ENCODE results near the gene LPIN1. TPM values are rescaled to one million over a fixed set of nuclear protein-coding genes. Genes with fewer than 3 reads are reported as not detected.
"Not testable (repeated sequence)": the region's sequence is repeated elsewhere in the genome, so short reads cannot be mapped to it uniquely, and the experiment has no call there.

Gene LPIN1
- total and polyA plus RNA-seq, 10 donors = 12.3 to 55.7 (median 34.8) TPM

- peaks cover 2 to 97% (median 68%) of the 10 kb centered on the region in 6 donors for H3K36me3 ChIP-seq
- H3K4me3 ChIP-seq = no peak overlapping the region
- H3K27ac ChIP-seq = no peak overlapping the region
- 81 to 94% (median 91%) methylated on average over 5 of the region's 5 CpGs for WGBS, 5 donors
- no peak for DNase-seq
- intact Hi-C loops (cut with DNase I; ENCODE audit: low total_unique reads) = no loop called here
- TF ChIP-seq CTCF (IDR thresholded peaks at IDR 0.05 in 8 of 11, conservative IDR thresholded peaks at IDR 0.05 in 3 of 11) (no peak), POLR2A (IDR thresholded peaks at IDR 0.05) (no peak), POLR2AphosphoS5 (IDR thresholded peaks at IDR 0.05) (no peak)
- H3K9me3 ChIP-seq = no peaks in the 10 kb centered on the region
- no peaks in the 10 kb centered on the region for H3K4me1 ChIP-seq
- no peaks in the 10 kb centered on the region for H3K27me3 ChIP-seq (replicated peaks in 1 of 7)
These were observed 72.8 kb downstream of the LPIN1 start for GRCh38 chr2:11819235-11819729.

- WGBS, 5 donors = 85 to 96% (median 90%) methylated on average over 2 of the region's 2 CpGs
- intact Hi-C loops (cut with DNase I; ENCODE audit: low total_unique reads) = no loop called here
These were observed 74.2 kb downstream of the LPIN1 start for GRCh38 chr2:11820650-11821049.

GRCh38 chr2:11821705-11822104 lies 75.3 kb downstream of the LPIN1 start:
- no peaks in the 10 kb centered on the region for H3K9me3 ChIP-seq
- TF ChIP-seq POLR2AphosphoS5 (IDR thresholded peaks at IDR 0.05) (no peak), POLR2A (IDR thresholded peaks at IDR 0.05) (no peak), CTCF (IDR thresholded peaks at IDR 0.05 in 8 of 11, conservative IDR thresholded peaks at IDR 0.05 in 3 of 11) (no peak)
- H3K4me3 ChIP-seq = no peak overlapping the region
- DNase-seq = no peak
- intact Hi-C loops (cut with DNase I; ENCODE audit: low total_unique reads) = no loop called here
- no peaks in the 10 kb centered on the region for H3K4me1 ChIP-seq
- H3K36me3 ChIP-seq = peaks cover 0 to 98% (median 64%) of the 10 kb centered on the region in 6 donors
- WGBS, 5 donors = 81 to 98% (median 90%) methylated on average over 3 of the region's 3 CpGs
- no peaks in the 10 kb centered on the region for H3K27me3 ChIP-seq (replicated peaks in 1 of 7)
- H3K27ac ChIP-seq = no peak overlapping the region

More at GRCh38 chr2:11820650-11821049, 74.2 kb downstream of the LPIN1 start:
- no peaks in the 10 kb centered on the region for H3K9me3 ChIP-seq
- TF ChIP-seq POLR2A (IDR thresholded peaks at IDR 0.05) = no peak
- TF ChIP-seq POLR2AphosphoS5 (IDR thresholded peaks at IDR 0.05) = no peak
- TF ChIP-seq CTCF (IDR thresholded peaks at IDR 0.05 in 8 of 11, conservative IDR thresholded peaks at IDR 0.05 in 3 of 11) = no peak
- H3K36me3 ChIP-seq = peaks cover 0 to 98% (median 69%) of the 10 kb centered on the region in 6 donors
- no peaks in the 10 kb centered on the region for H3K27me3 ChIP-seq (replicated peaks in 1 of 7)
- no peak overlapping the region for H3K27ac ChIP-seq
- no peak for DNase-seq
- no peak overlapping the region for H3K4me3 ChIP-seq
- no peaks in the 10 kb centered on the region for H3K4me1 ChIP-seq

- H3K27ac ChIP-seq; H3K4me1 ChIP-seq; H3K4me3 ChIP-seq; H3K27me3 ChIP-seq (replicated peaks in 1 of 7); DNase-seq; H3K9me3 ChIP-seq; intact Hi-C loops (cut with DNase I; ENCODE audit: low total_unique reads): not testable (repeated sequence)
- peaks cover 0 to 98% (median 59%) of the 10 kb centered on the region in 6 donors for H3K36me3 ChIP-seq
- 92 to 100% (median 97%) methylated on average over 4 of the region's 4 CpGs for WGBS, 5 donors
These were observed 75.9 kb downstream of the LPIN1 start for GRCh38 chr2:11822359-11822745.
